Activated CD4-positive, alpha-beta T cell treated with anti-CD3 and anti-CD28 coated beads, Interleukin-10, Interleukin-2, amounts not matched to agents 100 ng/mL and 50 ng/mL, durations not matched to agents 16 hours and 8 hours (primary cell): ENCODE measurements around the gene HINFP.
A peak's percentile ranks its signal among the peaks of the same experiment; 100 is the strongest.
"Not testable (repeated sequence)": the region's sequence is repeated elsewhere in the genome, so short reads cannot be mapped to it uniquely, and the experiment has no call there.

Experiments
- DNase-seq: peaks from one replicate; pipeline ENCODE4 v3.0.0-alpha.2; 2020

Gene HINFP

GRCh38 chr11:119118227-119118626 lies 3.2 kb upstream of the HINFP start:
- no peak for DNase-seq

GRCh38 chr11:119118946-119119345 lies 2.4 kb upstream of the HINFP start:
- no peak for DNase-seq

- no peak for DNase-seq
Measured at GRCh38 chr11:119120639-119121007, 757 bp upstream of the HINFP start.

- DNase-seq, result no peak
Measured at GRCh38 chr11:119121811-119122124, 388 bp downstream of the HINFP start.

- no peak for DNase-seq
Measured at GRCh38 chr11:119125821-119126220, 4.4 kb downstream of the HINFP start.

GRCh38 chr11:119126675-119127268 lies 5.4 kb downstream of the HINFP start:
- no peak for DNase-seq

GRCh38 chr11:119130662-119131061 lies 9.3 kb downstream of the HINFP start:
- no peak for DNase-seq

GRCh38 chr11:119134389-119134978 lies 13.1 kb downstream of the HINFP start:
- no peak for DNase-seq

- not testable (repeated sequence) for DNase-seq
Measured at GRCh38 chr11:119139276-119139675, 17.9 kb downstream of the HINFP start.

- DNase-seq, result peak; percentile 51
Measured at GRCh38 chr11:119144825-119145486, 23.6 kb downstream of the HINFP start.

GRCh38 chr11:119145551-119145950 lies 24.2 kb downstream of the HINFP start:
- DNase-seq, result no peak

GRCh38 chr11:119147604-119148333 lies 26.4 kb downstream of the HINFP start:
- no peak for DNase-seq

- DNase-seq, result no peak
Measured at GRCh38 chr11:119148720-119149017, 27.3 kb downstream of the HINFP start.

GRCh38 chr11:119149018-119149785 lies 27.8 kb downstream of the HINFP start, which contains the start of gene ABCG4:
TSS of gene ABCG4 (plus strand) at chr11:119149052. CDS start at chr11:119149966, 914 bp downstream.
- no peak for DNase-seq

GRCh38 chr11:119149786-119150275 lies 28.5 kb downstream of the HINFP start:
- no peak for DNase-seq

- no peak for DNase-seq
Measured at GRCh38 chr11:119152043-119152442, 30.7 kb downstream of the HINFP start.

- DNase-seq, result no peak
Measured at GRCh38 chr11:119152604-119153003, 31.2 kb downstream of the HINFP start.

GRCh38 chr11:119153049-119153818 lies 31.9 kb downstream of the HINFP start:
- DNase-seq, result no peak

- no peak for DNase-seq
Measured at GRCh38 chr11:119154178-119154577, 32.8 kb downstream of the HINFP start.

- no peak for DNase-seq
Measured at GRCh38 chr11:119155733-119156492, 34.5 kb downstream of the HINFP start.

GRCh38 chr11:119156496-119156895 lies 35.1 kb downstream of the HINFP start:
- no peak for DNase-seq

GRCh38 chr11:119157063-119157462 lies 35.7 kb downstream of the HINFP start:
- no peak for DNase-seq
